ENCODE results near the gene CACNA1C.
A peak's percentile ranks its signal among the peaks of the same experiment; 100 is the strongest.

Gene CACNA1C

GRCh38 chr12:2664721-2665577 lies 612.2 kb downstream of the CACNA1C start:
- Histone ChIP-seq H3K9me3 (ENCODE audit: control extremely low read depth in 1 of 5, control insufficient read depth in 4 of 5, insufficient read depth in 2 of 5, low read depth in 1 of 5, low read length in 4 of 5) (no peaks in the 10 kb centered on the region), H3K4me1 (ENCODE audit: control extremely low read depth in 1 of 4, control insufficient read depth in 4 of 4, insufficient read depth in 4 of 4, low read length in 3 of 4) (no peaks in the 10 kb centered on the region), H3K4me3 (ENCODE audit: control insufficient read depth in 1 of 7, extremely low read depth in 1 of 7, insufficient read depth in 4 of 7, low read depth in 2 of 7, low read length in 6 of 7) (no peak overlapping the region), H3K27me3 (replicated peaks in 2 of 5; ENCODE audit: control insufficient read depth in 4 of 5, insufficient read depth in 5 of 5, low read length in 4 of 5) (no peaks in the 10 kb centered on the region), H3K27ac (ENCODE audit: insufficient read depth in 1 of 2, low read depth in 1 of 2, low read length in 2 of 2, poor library complexity in 1 of 2, severe bottlenecking in 2 of 2) (no peak overlapping the region), H3K36me3 (ENCODE audit: control insufficient read depth in 4 of 4, insufficient read depth in 4 of 4, low read length in 3 of 4) (peaks cover 0 to 22% (median 13%) of the 10 kb centered on the region in 4 experiments)
- ChIA-PET CTCF (interaction anchor here (1.0 kb wide), 1 partner anchor 17 kb away, joined by 5 read pairs; no protein-coding TSS in a partner anchor), POLR2A (no interaction called here)
- no peak for DNase-seq
- 97% methylated on average over 6 of the region's 7 CpGs for WGBS (ENCODE audit: insufficient coverage)

GRCh38 chr12:2666411-2666810 lies 613.6 kb downstream of the CACNA1C start:
- WGBS (ENCODE audit: insufficient coverage) = 88% methylated on average over 5 of the region's 11 CpGs
- Histone ChIP-seq H3K27ac (ENCODE audit: insufficient read depth in 1 of 2, low read depth in 1 of 2, low read length in 2 of 2, poor library complexity in 1 of 2, severe bottlenecking in 2 of 2) (no peak overlapping the region), H3K4me3 (ENCODE audit: control insufficient read depth in 1 of 7, extremely low read depth in 1 of 7, insufficient read depth in 4 of 7, low read depth in 2 of 7, low read length in 6 of 7) (no peak overlapping the region), H3K36me3 (ENCODE audit: control insufficient read depth in 4 of 4, insufficient read depth in 4 of 4, low read length in 3 of 4) (peaks cover 0 to 26% (median 13%) of the 10 kb centered on the region in 4 experiments), H3K4me1 (ENCODE audit: control extremely low read depth in 1 of 4, control insufficient read depth in 4 of 4, insufficient read depth in 4 of 4, low read length in 3 of 4) (no peaks in the 10 kb centered on the region), H3K27me3 (replicated peaks in 2 of 5; ENCODE audit: control insufficient read depth in 4 of 5, insufficient read depth in 5 of 5, low read length in 4 of 5) (no peaks in the 10 kb centered on the region), H3K9me3 (ENCODE audit: control extremely low read depth in 1 of 5, control insufficient read depth in 4 of 5, insufficient read depth in 2 of 5, low read depth in 1 of 5, low read length in 4 of 5) (no peaks in the 10 kb centered on the region)
- ChIA-PET POLR2A (no interaction called here), CTCF (interaction anchor here (0.7 kb wide), 1 partner anchor 12 kb away, joined by 4 read pairs; no protein-coding TSS in a partner anchor)
- peak in 1 of 3 donors; percentile 40 for DNase-seq

GRCh38 chr12:2666846-2667245 lies 614.1 kb downstream of the CACNA1C start:
- Histone ChIP-seq H3K9me3 (ENCODE audit: control extremely low read depth in 1 of 5, control insufficient read depth in 4 of 5, insufficient read depth in 2 of 5, low read depth in 1 of 5, low read length in 4 of 5) (no peaks in the 10 kb centered on the region), H3K36me3 (ENCODE audit: control insufficient read depth in 4 of 4, insufficient read depth in 4 of 4, low read length in 3 of 4) (peaks cover 0 to 26% (median 13%) of the 10 kb centered on the region in 4 experiments), H3K27me3 (replicated peaks in 2 of 5; ENCODE audit: control insufficient read depth in 4 of 5, insufficient read depth in 5 of 5, low read length in 4 of 5) (no peaks in the 10 kb centered on the region), H3K4me3 (ENCODE audit: control insufficient read depth in 1 of 7, extremely low read depth in 1 of 7, insufficient read depth in 4 of 7, low read depth in 2 of 7, low read length in 6 of 7) (no peak overlapping the region), H3K27ac (ENCODE audit: insufficient read depth in 1 of 2, low read depth in 1 of 2, low read length in 2 of 2, poor library complexity in 1 of 2, severe bottlenecking in 2 of 2) (no peak overlapping the region), H3K4me1 (ENCODE audit: control extremely low read depth in 1 of 4, control insufficient read depth in 4 of 4, insufficient read depth in 4 of 4, low read length in 3 of 4) (no peaks in the 10 kb centered on the region)
- POLR2A ChIA-PET = no interaction called here
- 100% methylated on average over 2 of the region's 3 CpGs for WGBS (ENCODE audit: insufficient coverage)
- DNase-seq = no peak
- CTCF ChIA-PET = interaction anchor here (0.7 kb wide), 1 partner anchor 12 kb away, joined by 4 read pairs; no protein-coding TSS in a partner anchor

- Histone ChIP-seq H3K36me3 (ENCODE audit: control insufficient read depth in 4 of 4, insufficient read depth in 4 of 4, low read length in 3 of 4) (peaks cover 0 to 26% (median 13%) of the 10 kb centered on the region in 4 experiments), H3K4me3 (ENCODE audit: control insufficient read depth in 1 of 7, extremely low read depth in 1 of 7, insufficient read depth in 4 of 7, low read depth in 2 of 7, low read length in 6 of 7) (no peak overlapping the region), H3K4me1 (ENCODE audit: control extremely low read depth in 1 of 4, control insufficient read depth in 4 of 4, insufficient read depth in 4 of 4, low read length in 3 of 4) (no peaks in the 10 kb centered on the region), H3K27me3 (replicated peaks in 2 of 5; ENCODE audit: control insufficient read depth in 4 of 5, insufficient read depth in 5 of 5, low read length in 4 of 5) (no peaks in the 10 kb centered on the region), H3K9me3 (ENCODE audit: control extremely low read depth in 1 of 5, control insufficient read depth in 4 of 5, insufficient read depth in 2 of 5, low read depth in 1 of 5, low read length in 4 of 5) (no peaks in the 10 kb centered on the region), H3K27ac (ENCODE audit: insufficient read depth in 1 of 2, low read depth in 1 of 2, low read length in 2 of 2, poor library complexity in 1 of 2, severe bottlenecking in 2 of 2) (no peak overlapping the region)
- ChIA-PET CTCF (interaction anchor here (1.1 to 1.2 kb wide), 2 partner anchors 20 to 43 kb away, joined by 3 read pairs; no protein-coding TSS in a partner anchor), POLR2A (no interaction called here)
- DNase-seq = no peak
- WGBS (ENCODE audit: insufficient coverage) = 90% methylated on average over 14 of the region's 17 CpGs
Measured at GRCh38 chr12:2667716-2668440, 615.1 kb downstream of the CACNA1C start.

GRCh38 chr12:2668816-2669215 lies 616.0 kb downstream of the CACNA1C start:
- no peaks in the 10 kb centered on the region for H3K4me1 ChIP-seq (ENCODE audit: control extremely low read depth in 1 of 4, control insufficient read depth in 4 of 4, insufficient read depth in 4 of 4, low read length in 3 of 4)
- H3K27ac ChIP-seq (ENCODE audit: insufficient read depth in 1 of 2, low read depth in 1 of 2, low read length in 2 of 2, poor library complexity in 1 of 2, severe bottlenecking in 2 of 2) = no peak overlapping the region
- H3K27me3 ChIP-seq (replicated peaks in 2 of 5; ENCODE audit: control insufficient read depth in 4 of 5, insufficient read depth in 5 of 5, low read length in 4 of 5) = no peaks in the 10 kb centered on the region
- no peak for DNase-seq
- WGBS (ENCODE audit: insufficient coverage) = 100% methylated on average over 17 of the region's 17 CpGs
- peaks cover 0 to 26% (median 13%) of the 10 kb centered on the region in 4 experiments for H3K36me3 ChIP-seq (ENCODE audit: control insufficient read depth in 4 of 4, insufficient read depth in 4 of 4, low read length in 3 of 4)
- POLR2A ChIA-PET = no interaction called here
- no peak overlapping the region for H3K4me3 ChIP-seq (ENCODE audit: control insufficient read depth in 1 of 7, extremely low read depth in 1 of 7, insufficient read depth in 4 of 7, low read depth in 2 of 7, low read length in 6 of 7)
- CTCF ChIA-PET = interaction anchor here (1.1 to 1.4 kb wide), 3 partner anchors 18 to 57 kb away, joined by 3 read pairs; no protein-coding TSS in a partner anchor
- no peaks in the 10 kb centered on the region for H3K9me3 ChIP-seq (ENCODE audit: control extremely low read depth in 1 of 5, control insufficient read depth in 4 of 5, insufficient read depth in 2 of 5, low read depth in 1 of 5, low read length in 4 of 5)

GRCh38 chr12:2669560-2669959 lies 616.8 kb downstream of the CACNA1C start:
- Histone ChIP-seq H3K4me3 (ENCODE audit: control insufficient read depth in 1 of 7, extremely low read depth in 1 of 7, insufficient read depth in 4 of 7, low read depth in 2 of 7, low read length in 6 of 7) (no peak overlapping the region), H3K27ac (ENCODE audit: insufficient read depth in 1 of 2, low read depth in 1 of 2, low read length in 2 of 2, poor library complexity in 1 of 2, severe bottlenecking in 2 of 2) (no peak overlapping the region), H3K36me3 (ENCODE audit: control insufficient read depth in 4 of 4, insufficient read depth in 4 of 4, low read length in 3 of 4) (peaks cover 0 to 26% (median 13%) of the 10 kb centered on the region in 4 experiments), H3K4me1 (ENCODE audit: control extremely low read depth in 1 of 4, control insufficient read depth in 4 of 4, insufficient read depth in 4 of 4, low read length in 3 of 4) (peaks cover 0 to 5% (median 0%) of the 10 kb centered on the region in 4 experiments), H3K27me3 (replicated peaks in 2 of 5; ENCODE audit: control insufficient read depth in 4 of 5, insufficient read depth in 5 of 5, low read length in 4 of 5) (no peaks in the 10 kb centered on the region), H3K9me3 (ENCODE audit: control extremely low read depth in 1 of 5, control insufficient read depth in 4 of 5, insufficient read depth in 2 of 5, low read depth in 1 of 5, low read length in 4 of 5) (no peaks in the 10 kb centered on the region)
- POLR2A ChIA-PET = no interaction called here
- DNase-seq = no peak
- CTCF ChIA-PET = interaction anchor here (1.1 to 1.4 kb wide), 2 partner anchors 19 to 58 kb away, joined by 3 read pairs; no protein-coding TSS in a partner anchor
- 96% methylated on average over 7 of the region's 8 CpGs for WGBS (ENCODE audit: insufficient coverage)

Measured in common myeloid progenitor, CD34-positive (primary cell).